Mesenchymal stem cell (in vitro differentiated cells and primary cell): ENCODE measurements around the gene PRRC2C.

Experiments used
- DNase-seq: peaks from one replicate; pipeline ENCODE4 v3.0.0-alpha.2; 2013
- H2AFZ ChIP-seq: one replicate; pipeline ENCODE4 v1.6.1; 2013; ENCODE audit warnings: low read depth, mild to moderate bottlenecking, control low read depth, inconsistent platforms, low read length, moderate library complexity
- H2AK5ac ChIP-seq: 2 replicates; pipeline ENCODE4 v1.6.1; 2013; ENCODE audit warnings: low read length, moderate library complexity, mild to moderate bottlenecking, inconsistent platforms; ENCODE audit not compliant: severe bottlenecking
- H2BK120ac ChIP-seq: one replicate; pipeline ENCODE4 v1.6.1; 2013; ENCODE audit warnings: low read depth, mild to moderate bottlenecking, inconsistent platforms, low read length, moderate library complexity
- H2BK12ac ChIP-seq, 2 experiments: one replicate each; pipeline ENCODE4 v1.6.1; 2013; ENCODE audit warnings: inconsistent platforms in 2 of 2, low read length in 2 of 2, mild to moderate bottlenecking in 2 of 2, moderate library complexity in 2 of 2, control low read depth in 1 of 2
- H2BK15ac ChIP-seq: one replicate; pipeline ENCODE4 v1.6.1; 2013; ENCODE audit warnings: mild to moderate bottlenecking, low read depth, inconsistent platforms; ENCODE audit not compliant: poor library complexity, severe bottlenecking
- H2BK5ac ChIP-seq: 2 replicates; pipeline ENCODE4 v1.6.1; 2013; ENCODE audit warnings: low read depth, mild to moderate bottlenecking, low read length, control low read depth, inconsistent platforms; ENCODE audit not compliant: poor library complexity, severe bottlenecking
- H3K14ac ChIP-seq, 2 experiments: one replicate each; pipeline ENCODE4 v1.6.1; 2013; ENCODE audit warnings: inconsistent platforms in 2 of 2, low read length in 2 of 2, control low read depth in 1 of 2, mild to moderate bottlenecking in 1 of 2, moderate library complexity in 1 of 2
- H3K18ac ChIP-seq, 2 experiments: one replicate each; pipeline ENCODE4 v1.6.1; 2013; ENCODE audit warnings: inconsistent platforms in 2 of 2, low read length in 2 of 2, control low read depth in 1 of 2, low read depth in 1 of 2, mild to moderate bottlenecking in 1 of 2
- H3K23ac ChIP-seq, 2 experiments: one replicate each; pipeline ENCODE4 v1.6.1; 2013; ENCODE audit warnings: inconsistent platforms in 2 of 2, low read length in 2 of 2, mild to moderate bottlenecking in 2 of 2, moderate library complexity in 2 of 2, control low read depth in 1 of 2
- H3K27ac ChIP-seq: 2 replicates; pipeline ENCODE4 v1.5.1; 2013; ENCODE audit warnings: mild to moderate bottlenecking, moderate library complexity, low read length, control low read depth, inconsistent platforms; ENCODE audit not compliant: poor library complexity, severe bottlenecking
- H3K27me3 ChIP-seq, 2 experiments: 2 replicates each; pipeline versions ENCODE4 v1.6.1 to v1.7.0; 2013; ENCODE audit warnings: low read length in 2 of 2, mild to moderate bottlenecking in 2 of 2, moderate library complexity in 2 of 2, control low read depth in 1 of 2, inconsistent platforms in 1 of 2; ENCODE audit not compliant: control insufficient read depth in 1 of 2, insufficient read depth in 1 of 2
- H3K36me3 ChIP-seq, 2 experiments: 2 replicates each; pipeline versions ENCODE4 v1.6.1 to v1.7.0; 2013; ENCODE audit warnings: low read length in 2 of 2, control low read depth in 1 of 2, inconsistent platforms in 1 of 2, low read depth in 1 of 2, mild to moderate bottlenecking in 1 of 2; ENCODE audit not compliant: insufficient read depth in 2 of 2, control insufficient read depth in 1 of 2
- H3K4ac ChIP-seq, 2 experiments: one replicate each; pipeline ENCODE4 v1.6.1; 2013; ENCODE audit warnings: inconsistent platforms in 2 of 2, low read length in 2 of 2, mild to moderate bottlenecking in 2 of 2, moderate library complexity in 2 of 2, control low read depth in 1 of 2, low read depth in 1 of 2
- H3K4me1 ChIP-seq: 2 replicates; pipeline ENCODE4 v1.6.1; 2013; ENCODE audit warnings: low read depth, low read length, control low read depth; ENCODE audit not compliant: control insufficient read depth, insufficient read depth
- H3K4me2 ChIP-seq: 2 replicates; pipeline ENCODE4 v1.6.1; 2013; ENCODE audit warnings: low read length, mild to moderate bottlenecking, inconsistent platforms; ENCODE audit not compliant: poor library complexity, severe bottlenecking
- H3K4me3 ChIP-seq, 2 experiments: 2 replicates each; pipeline versions ENCODE4 v1.5.1 to v1.7.0; 2013; ENCODE audit warnings: low read length in 2 of 2, mild to moderate bottlenecking in 2 of 2, control low read depth in 1 of 2, low read depth in 1 of 2; ENCODE audit not compliant: insufficient read depth in 1 of 2
- H3K79me1 ChIP-seq: replicated peaks from 2 replicates; pipeline ENCODE4 v1.6.1; 2013; ENCODE audit warnings: mild to moderate bottlenecking, control low read depth, low read length, inconsistent platforms; ENCODE audit not compliant: poor library complexity, severe bottlenecking
- H3K9ac ChIP-seq: 2 replicates; pipeline ENCODE4 v1.7.0; 2013; ENCODE audit warnings: mild to moderate bottlenecking, low read length, moderate library complexity
- H3K9me3 ChIP-seq: 2 replicates; pipeline ENCODE4 v1.7.0; 2013; ENCODE audit warnings: mild to moderate bottlenecking, low read length; ENCODE audit not compliant: control insufficient read depth
- H4K8ac ChIP-seq: one replicate; pipeline ENCODE4 v1.6.1; 2013; ENCODE audit warnings: inconsistent platforms, mild to moderate bottlenecking, low read length, moderate library complexity
- H4K91ac ChIP-seq: one replicate; pipeline ENCODE4 v1.6.1; 2013; ENCODE audit warnings: mild to moderate bottlenecking, low read length, inconsistent platforms
- WGBS: methylation state at CpG from one replicate; pipeline ENCODE4 v1.1.7; 2013; ENCODE audit warnings: mixed read lengths; 5-methylcytosine and 5-hydroxymethylcytosine counted together

PRRC2C gene

DNA sequence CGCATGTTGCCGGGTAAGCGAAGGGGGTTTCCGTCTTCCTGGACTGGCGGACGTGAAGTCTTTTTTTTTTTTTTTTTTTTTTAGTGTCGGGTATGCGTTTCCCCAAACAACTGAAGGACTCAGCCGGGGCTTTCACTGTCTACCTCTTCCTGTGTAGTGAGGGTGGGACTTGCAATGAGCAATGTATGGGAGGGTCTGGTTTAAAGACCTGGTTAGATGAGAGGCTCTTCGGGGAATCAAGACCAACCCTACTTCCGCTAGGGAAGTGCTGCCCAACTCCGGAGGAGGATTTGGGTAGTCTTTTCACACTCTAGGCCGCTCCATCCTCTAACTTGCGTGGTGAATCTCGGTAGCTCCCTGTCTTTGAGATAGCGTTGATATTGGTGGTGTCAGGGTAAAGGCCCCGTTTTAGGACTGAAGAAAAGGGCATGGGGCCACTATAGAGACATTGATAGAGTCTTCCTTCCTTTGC, 754 bp downstream of the PRRC2C start:
- Histone ChIP-seq H3K9ac (peak overlapping the region; percentile 100), H2BK5ac (no peak overlapping the region), H3K27ac (peak overlapping the region; percentile 94), H3K79me1 (no peaks in the 10 kb centered on the region), H3K27me3 (no peaks in the 10 kb centered on the region), H3K36me3 (peaks cover under 1 to 11% of the 10 kb centered on the region in 2 experiments), H4K91ac (no peak overlapping the region), H3K18ac (peak overlapping the region; percentile 95 to 96), H4K8ac (peak overlapping the region; percentile 79), H3K4me3 (peak overlapping the region; percentile 93 to 95), H2BK120ac (no peak overlapping the region), H3K4me2 (peak overlapping the region; percentile 57), H3K4me1 (no peaks in the 10 kb centered on the region), H3K23ac (peak overlapping the region in 1 of 2 experiments; percentile 90), H3K4ac (peak overlapping the region in 1 of 2 experiments; percentile 96), H2BK12ac (no peak overlapping the region), H2BK15ac (no peak overlapping the region), H2AFZ (no peak overlapping the region), H3K14ac (peak overlapping the region in 1 of 2 experiments; percentile 86), H3K9me3 (no peaks in the 10 kb centered on the region), H2AK5ac (no peak overlapping the region)
- under 1% methylated on average over 15 of the region's 17 CpGs for WGBS
- peak; percentile 89 for DNase-seq

DNA sequence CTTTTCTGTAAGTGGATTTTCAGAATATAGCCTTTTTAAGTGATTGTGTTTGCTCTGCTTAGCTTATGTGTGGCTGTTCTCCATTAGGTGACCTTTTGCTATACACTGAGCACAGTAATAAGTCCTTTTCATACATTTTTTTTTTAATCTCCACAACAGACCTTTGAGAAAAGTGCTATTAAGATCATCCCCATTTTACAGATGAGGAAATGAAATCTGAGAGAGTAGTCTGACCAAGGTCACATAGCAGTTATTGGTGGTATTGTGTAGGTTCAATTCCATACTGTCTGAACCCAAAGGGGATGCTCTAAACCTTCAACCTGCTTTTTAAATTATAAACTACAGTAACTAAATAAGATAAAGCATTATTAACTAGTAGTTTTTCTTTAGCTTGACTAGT, 1.7 kb downstream of the PRRC2C start:
- Histone ChIP-seq H3K27ac (no peak overlapping the region), H3K18ac (no peak overlapping the region), H3K4me3 (peak overlapping the region in 1 of 2 experiments; percentile 93), H2AFZ (no peak overlapping the region), H3K9me3 (no peaks in the 10 kb centered on the region), H2BK5ac (no peak overlapping the region), H2AK5ac (no peak overlapping the region), H3K14ac (no peak overlapping the region), H3K9ac (peak overlapping the region; percentile 100), H3K79me1 (no peaks in the 10 kb centered on the region), H3K4me2 (peak overlapping the region; percentile 57), H3K23ac (no peak overlapping the region), H2BK15ac (no peak overlapping the region), H3K4ac (no peak overlapping the region), H4K8ac (no peak overlapping the region), H3K36me3 (peaks cover 3 to 19% of the 10 kb centered on the region in 2 experiments), H2BK12ac (no peak overlapping the region), H3K4me1 (peaks cover 2% of the 10 kb centered on the region), H2BK120ac (no peak overlapping the region), H4K91ac (no peak overlapping the region), H3K27me3 (no peaks in the 10 kb centered on the region)
- no peak for DNase-seq

- H3K36me3 ChIP-seq = peaks cover 3 to 19% of the 10 kb centered on the region in 2 experiments
- no peak overlapping the region for H3K4ac ChIP-seq
- H3K4me3 ChIP-seq = peak overlapping the region in 1 of 2 experiments; percentile 93
- peak overlapping the region; percentile 100 for H3K9ac ChIP-seq
- DNase-seq = no peak
- no peak overlapping the region for H2BK15ac ChIP-seq
- H3K79me1 ChIP-seq = no peaks in the 10 kb centered on the region
- no peak overlapping the region for H2BK5ac ChIP-seq
- no peaks in the 10 kb centered on the region for H3K9me3 ChIP-seq
- H4K8ac ChIP-seq = no peak overlapping the region
- H3K27ac ChIP-seq = no peak overlapping the region
- no peak overlapping the region for H3K23ac ChIP-seq
- H2AFZ ChIP-seq = no peak overlapping the region
- H2BK120ac ChIP-seq = no peak overlapping the region
- no peak overlapping the region for H4K91ac ChIP-seq
- peaks cover 4% of the 10 kb centered on the region for H3K4me1 ChIP-seq
- H2BK12ac ChIP-seq = no peak overlapping the region
- H3K4me2 ChIP-seq = no peak overlapping the region
- H3K14ac ChIP-seq = no peak overlapping the region
- H3K27me3 ChIP-seq = no peaks in the 10 kb centered on the region
- H3K18ac ChIP-seq = no peak overlapping the region
- no peak overlapping the region for H2AK5ac ChIP-seq
- WGBS = 95% methylated on average over 5 of the region's 6 CpGs
Observed at GRCh38 chr1:171488190-171488929, 3.0 kb downstream of the PRRC2C start.

- Histone ChIP-seq H3K27me3 (no peaks in the 10 kb centered on the region), H2AK5ac (no peak overlapping the region), H2BK120ac (no peak overlapping the region), H2AFZ (no peak overlapping the region), H2BK12ac (no peak overlapping the region), H3K27ac (no peak overlapping the region), H3K18ac (no peak overlapping the region), H3K4me2 (no peak overlapping the region), H2BK15ac (no peak overlapping the region), H3K4me3 (no peak overlapping the region), H2BK5ac (no peak overlapping the region), H4K91ac (no peak overlapping the region), H3K23ac (no peak overlapping the region), H3K4ac (no peak overlapping the region), H3K79me1 (no peaks in the 10 kb centered on the region), H3K36me3 (peaks cover 3 to 30% of the 10 kb centered on the region in 2 experiments), H3K4me1 (peaks cover 4% of the 10 kb centered on the region), H3K9ac (peak overlapping the region; percentile 54), H4K8ac (no peak overlapping the region), H3K14ac (no peak overlapping the region), H3K9me3 (no peaks in the 10 kb centered on the region)
- no CpG with 5 or more reads among the region's 3 CpGs for WGBS
- no peak for DNase-seq
Observed at GRCh38 chr1:171494076-171494475, 8.7 kb downstream of the PRRC2C start.
